ENCODE results near the gene GAREM1. TPM values are rescaled to one million over a fixed set of nuclear protein-coding genes. Genes with fewer than 3 reads are reported as not detected.

Gene GAREM1
- total and polyA plus RNA-seq, 4 donors = 1.5 to 7.5 (median 2.0) TPM

DNA sequence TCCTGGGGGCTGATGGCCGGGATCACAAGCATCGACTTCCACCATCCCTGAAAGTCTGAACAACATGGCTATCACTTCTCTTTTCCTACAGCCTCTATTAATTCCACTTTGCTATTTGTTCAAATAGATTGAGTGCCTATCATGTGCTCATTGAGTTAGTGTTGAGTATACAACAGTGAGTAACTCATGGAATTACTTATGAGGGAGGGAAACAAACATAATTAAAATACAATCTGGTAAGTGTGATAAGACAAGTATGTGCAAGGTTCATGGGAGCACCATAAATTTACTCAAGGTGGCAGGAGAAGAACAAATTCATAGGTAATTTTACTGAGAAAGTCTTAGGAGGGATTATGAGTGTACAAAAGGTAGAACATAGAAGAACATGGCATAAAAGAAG, 194.4 kb downstream of the GAREM1 start:
- Histone ChIP-seq H3K36me3 (ENCODE audit: control insufficient read depth in 4 of 4, insufficient read depth in 3 of 4, low read depth in 1 of 4, low read length in 3 of 4) (no peaks in the 10 kb centered on the region), H3K27ac (ENCODE audit: low read depth in 1 of 2, low read length in 2 of 2) (no peak overlapping the region), H3K9me3 (ENCODE audit: control insufficient read depth in 4 of 4, low read length in 3 of 4) (no peaks in the 10 kb centered on the region), H3K4me1 (ENCODE audit: control insufficient read depth in 4 of 4, insufficient read depth in 4 of 4, low read length in 3 of 4) (peaks cover 0 to 21% (median 15%) of the 10 kb centered on the region in 4 donors), H3K9ac (ENCODE audit: low read depth in 1 of 2, low read length in 2 of 2) (no peak overlapping the region), H3K27me3 (ENCODE audit: control insufficient read depth in 4 of 4, insufficient read depth in 4 of 4, low read length in 3 of 4) (no peaks in the 10 kb centered on the region), H3K4me3 (ENCODE audit: low read depth in 1 of 3, low read length in 3 of 3) (no peak overlapping the region)
- no peak for DNase-seq (ENCODE audit: low spot score)
- 95% methylated on average over 2 of the region's 2 CpGs for WGBS
- no peak for TF ChIP-seq EGR1 (IDR thresholded peaks at IDR 0.05; ENCODE audit: low read depth in 2 of 2)
- TF ChIP-seq NR2F2 (IDR thresholded peaks at IDR 0.05) = no peak
- TF ChIP-seq, protein P1, sequence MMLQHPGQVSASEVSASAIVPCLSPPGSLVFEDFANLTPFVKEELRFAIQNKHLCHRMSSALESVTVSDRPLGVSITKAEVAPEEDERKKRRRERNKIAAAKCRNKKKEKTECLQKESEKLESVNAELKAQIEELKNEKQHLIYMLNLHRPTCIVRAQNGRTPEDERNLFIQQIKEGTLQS (IDR thresholded peaks at IDR 0.05) = no peak
- no peak for TF ChIP-seq RXRA (IDR thresholded peaks at IDR 0.05)
- TF ChIP-seq CTCF (IDR thresholded peaks at IDR 0.05; ENCODE audit: low read depth, low read length, missing input control) = no peak
- TF ChIP-seq SP1 (IDR thresholded peaks at IDR 0.05) = no peak
- TF ChIP-seq ZBTB33 (IDR thresholded peaks at IDR 0.05) = no peak
- TF ChIP-seq, protein P2, sequence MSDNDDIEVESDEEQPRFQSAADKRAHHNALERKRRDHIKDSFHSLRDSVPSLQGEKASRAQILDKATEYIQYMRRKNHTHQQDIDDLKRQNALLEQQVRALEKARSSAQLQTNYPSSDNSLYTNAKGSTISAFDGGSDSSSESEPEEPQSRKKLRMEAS (IDR thresholded peaks at IDR 0.05) = no peak
- TF ChIP-seq TAF1 (conservative IDR thresholded peaks at IDR 0.05) = no peak
- no peak for TF ChIP-seq REST (IDR thresholded peaks at IDR 0.05)
- no peak for TF ChIP-seq RAD21 (IDR thresholded peaks at IDR 0.05)
- no peak for TF ChIP-seq HNF4A (conservative IDR thresholded peaks at IDR 0.05)
- TF ChIP-seq FOXA1 (IDR thresholded peaks at IDR 0.05) = no peak
- no peak for TF ChIP-seq JUND (IDR thresholded peaks at IDR 0.05)
- TF ChIP-seq FOXA2 (IDR thresholded peaks at IDR 0.05) = no peak
- no peak for TF ChIP-seq HNF4G (IDR thresholded peaks at IDR 0.05)
- TF ChIP-seq GABPA (IDR thresholded peaks at IDR 0.05 in 1 of 2, conservative IDR thresholded peaks at IDR 0.05 in 1 of 2) = no peak

DNA sequence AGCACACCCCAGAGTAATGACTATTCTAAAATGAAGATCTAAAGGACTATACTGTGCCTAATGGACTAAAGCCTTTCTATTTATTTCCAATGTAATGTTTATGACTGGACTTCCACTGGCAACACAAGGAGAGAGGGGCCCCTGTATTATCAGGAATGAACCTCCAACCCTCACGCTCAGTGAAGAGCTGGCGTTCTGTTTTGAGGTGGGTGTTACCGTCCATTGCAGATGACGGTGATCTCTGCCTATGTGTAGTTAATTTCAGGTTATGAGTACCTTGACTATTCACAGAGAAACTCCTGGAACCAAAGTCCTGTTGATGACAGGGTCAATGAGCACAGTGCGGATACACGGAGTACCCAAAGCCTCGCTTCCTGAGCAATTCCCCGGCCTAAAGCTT, 195.5 kb downstream of the GAREM1 start:
- H3K9ac ChIP-seq (ENCODE audit: low read depth in 1 of 2, low read length in 2 of 2) = no peak overlapping the region
- DNase-seq (ENCODE audit: low spot score) = no peak
- H3K27ac ChIP-seq (ENCODE audit: low read depth in 1 of 2, low read length in 2 of 2) = no peak overlapping the region
- H3K4me3 ChIP-seq (ENCODE audit: low read depth in 1 of 3, low read length in 3 of 3) = no peak overlapping the region
- H3K27me3 ChIP-seq (ENCODE audit: control insufficient read depth in 4 of 4, insufficient read depth in 4 of 4, low read length in 3 of 4) = no peaks in the 10 kb centered on the region
- no peaks in the 10 kb centered on the region for H3K9me3 ChIP-seq (ENCODE audit: control insufficient read depth in 4 of 4, low read length in 3 of 4)
- no peaks in the 10 kb centered on the region for H3K36me3 ChIP-seq (ENCODE audit: control insufficient read depth in 4 of 4, insufficient read depth in 3 of 4, low read depth in 1 of 4, low read length in 3 of 4)
- WGBS = 97% methylated on average over 8 of the region's 8 CpGs
- H3K4me1 ChIP-seq (ENCODE audit: control insufficient read depth in 4 of 4, insufficient read depth in 4 of 4, low read length in 3 of 4) = peaks cover 0 to 18% (median 12%) of the 10 kb centered on the region in 4 donors
- TF ChIP-seq JUND (IDR thresholded peaks at IDR 0.05) (no peak), FOXA2 (IDR thresholded peaks at IDR 0.05) (no peak), GABPA (IDR thresholded peaks at IDR 0.05 in 1 of 2, conservative IDR thresholded peaks at IDR 0.05 in 1 of 2) (no peak), FOXA1 (IDR thresholded peaks at IDR 0.05) (no peak), HNF4A (conservative IDR thresholded peaks at IDR 0.05) (no peak), RXRA (IDR thresholded peaks at IDR 0.05) (no peak), REST (IDR thresholded peaks at IDR 0.05) (no peak), SP1 (IDR thresholded peaks at IDR 0.05) (no peak), TAF1 (conservative IDR thresholded peaks at IDR 0.05) (no peak)
- TF ChIP-seq, protein P1 (IDR thresholded peaks at IDR 0.05) = no peak
- TF ChIP-seq, protein P2 (IDR thresholded peaks at IDR 0.05) = no peak
